Gastrocnemius medialis (tissue), 4 donors: Measurements from ENCODE around the gene CGNL1. TPM values are rescaled to one million over a fixed set of nuclear protein-coding genes. Genes with fewer than 3 reads are reported as not detected.

Source experiments
- ATAC-seq, 2 donors: fragments of 150-250 bp; one replicate each; pipeline ENCODE4 v1.9.1; 2016
- DNase-seq, 2 donors: peaks; one replicate each; pipeline ENCODE4 v3.0.0-alpha.2; 2019
- H3K27ac ChIP-seq, 4 donors: fragments of 200-600 bp; sonication (generic); 1 replicate in 1 of 4; 2 replicates in 3 of 4; pipeline ENCODE4 v1.5.1; 2016 to 2018; ENCODE audit warnings: mild to moderate bottlenecking in 2 of 4, moderate library complexity in 1 of 4
- H3K27me3 ChIP-seq, 3 donors: fragments of 200-600 bp; sonication (generic) in 2 of 3; 1 replicate in 1 of 3; 2 replicates in 2 of 3; pipeline versions ENCODE4 v1.5.1 to v1.6.0; 2016 to 2019; ENCODE audit warnings: mild to moderate bottlenecking in 1 of 3, moderate library complexity in 1 of 3
- H3K36me3 ChIP-seq, 2 donors: fragments of 200-600 bp; sonication (generic) in 1 of 2; one replicate each; pipeline ENCODE4 v1.5.1; 2017 to 2018
- H3K4me1 ChIP-seq, 2 donors: fragments of 200-600 bp; sonication (generic) in 1 of 2; one replicate each; pipeline ENCODE4 v1.5.1; 2016 to 2017; ENCODE audit warnings: mild to moderate bottlenecking in 2 of 2
- H3K4me3 ChIP-seq, 4 donors: fragments of 200-600 bp; sonication (generic) in 3 of 4; 1 replicate in 1 of 4; 2 replicates in 3 of 4; pipeline ENCODE4 v1.5.1; 2016 to 2019; ENCODE audit warnings: mild to moderate bottlenecking in 2 of 4
- H3K9me3 ChIP-seq, 3 donors: fragments of 200-600 bp; sonication (generic) in 2 of 3; 1 replicate in 1 of 3; 2 replicates in 2 of 3; pipeline ENCODE4 v1.5.1; 2016 to 2019
- POLR2A ChIP-seq, 2 donors: fragments of 450-650 bp; IDR thresholded peaks; one replicate each; pipeline ENCODE4 v1.6.1; 2017; ENCODE audit warnings: antibody characterized with exemption in 2 of 2, mild to moderate bottlenecking in 2 of 2, moderate library complexity in 2 of 2
- in situ Hi-C, 4 donors: fragments of 200-750 bp; cut with MboI; loops; one replicate each; pipeline versions ENCODE4 v1.15.0 to v1.8.0; 2017; ENCODE audit warnings: low sequenced_read_pairs in 4 of 4
- intact Hi-C: fragments of 100-400 bp; cut with DNase I; formaldehyde crosslinking; loops from one replicate; pipeline ENCODE4 v1.15.1; 2023; ENCODE audit warnings: low total_unique reads
- total RNA-seq, 4 donors: library from RNA; depleted of rRNA; stranded (reverse); fragments of >200 nt; gene quantifications; one replicate each; pipeline versions ENCODE4 v1.1.0 to v1.2.3, GENCODE V29; 2016
- TF ChIP-seq, protein P1 (sequence below), 5 experiments: fragments of 450-650 bp in 3 of 5; fragments of 200-600 bp in 2 of 5; sonication (generic) in 2 of 5; IDR thresholded peaks in 4 of 5; conservative IDR thresholded peaks in 1 of 5; 1 replicate in 4 of 5; 2 replicates in 1 of 5; pipeline ENCODE4 v1.5.1; 2016 to 2019; ENCODE audit warnings: antibody characterized with exemption in 5 of 5, mild to moderate bottlenecking in 3 of 5, moderate library complexity in 3 of 5

Gene CGNL1
- total RNA-seq, 4 donors from 2014 or later: 0.15 to 0.85 (median 0.49) TPM

DNA sequence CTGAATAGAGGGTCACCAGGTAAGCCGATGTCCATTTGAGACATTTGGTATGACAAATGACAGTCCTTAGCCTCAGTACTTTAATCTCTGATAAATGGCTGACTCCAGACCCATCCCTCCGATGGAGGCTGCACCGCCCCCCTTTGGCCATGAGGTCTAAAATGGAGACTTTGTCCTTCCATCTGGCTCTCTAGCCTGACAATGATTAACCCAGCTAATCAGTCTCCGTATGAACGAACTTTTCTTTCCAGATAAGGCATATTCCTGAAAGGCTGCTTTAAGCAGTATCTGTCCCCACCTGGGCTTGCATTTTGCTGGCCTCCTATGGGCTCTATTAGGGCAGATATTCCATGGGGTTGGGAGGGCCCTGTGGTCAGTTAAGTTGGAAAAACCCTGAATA, 204.6 kb downstream of the CGNL1 start:
- Histone ChIP-seq H3K36me3 (no peaks in the 10 kb centered on the region), H3K4me1 (no peaks in the 10 kb centered on the region), H3K27me3 (no peaks in the 10 kb centered on the region), H3K27ac (no peak overlapping the region), H3K4me3 (no peak overlapping the region), H3K9me3 (no peaks in the 10 kb centered on the region)
- ATAC-seq (no peak), DNase-seq (no peak)
- in situ Hi-C loops (no loop called here), intact Hi-C loops (no loop called here)
- TF ChIP-seq, protein P1, sequence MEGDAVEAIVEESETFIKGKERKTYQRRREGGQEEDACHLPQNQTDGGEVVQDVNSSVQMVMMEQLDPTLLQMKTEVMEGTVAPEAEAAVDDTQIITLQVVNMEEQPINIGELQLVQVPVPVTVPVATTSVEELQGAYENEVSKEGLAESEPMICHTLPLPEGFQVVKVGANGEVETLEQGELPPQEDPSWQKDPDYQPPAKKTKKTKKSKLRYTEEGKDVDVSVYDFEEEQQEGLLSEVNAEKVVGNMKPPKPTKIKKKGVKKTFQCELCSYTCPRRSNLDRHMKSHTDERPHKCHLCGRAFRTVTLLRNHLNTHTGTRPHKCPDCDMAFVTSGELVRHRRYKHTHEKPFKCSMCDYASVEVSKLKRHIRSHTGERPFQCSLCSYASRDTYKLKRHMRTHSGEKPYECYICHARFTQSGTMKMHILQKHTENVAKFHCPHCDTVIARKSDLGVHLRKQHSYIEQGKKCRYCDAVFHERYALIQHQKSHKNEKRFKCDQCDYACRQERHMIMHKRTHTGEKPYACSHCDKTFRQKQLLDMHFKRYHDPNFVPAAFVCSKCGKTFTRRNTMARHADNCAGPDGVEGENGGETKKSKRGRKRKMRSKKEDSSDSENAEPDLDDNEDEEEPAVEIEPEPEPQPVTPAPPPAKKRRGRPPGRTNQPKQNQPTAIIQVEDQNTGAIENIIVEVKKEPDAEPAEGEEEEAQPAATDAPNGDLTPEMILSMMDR (IDR thresholded peaks at IDR 0.05 in 4 of 5, conservative IDR thresholded peaks at IDR 0.05 in 1 of 5): no peak
- no peak for TF ChIP-seq POLR2A (IDR thresholded peaks at IDR 0.05)

DNA sequence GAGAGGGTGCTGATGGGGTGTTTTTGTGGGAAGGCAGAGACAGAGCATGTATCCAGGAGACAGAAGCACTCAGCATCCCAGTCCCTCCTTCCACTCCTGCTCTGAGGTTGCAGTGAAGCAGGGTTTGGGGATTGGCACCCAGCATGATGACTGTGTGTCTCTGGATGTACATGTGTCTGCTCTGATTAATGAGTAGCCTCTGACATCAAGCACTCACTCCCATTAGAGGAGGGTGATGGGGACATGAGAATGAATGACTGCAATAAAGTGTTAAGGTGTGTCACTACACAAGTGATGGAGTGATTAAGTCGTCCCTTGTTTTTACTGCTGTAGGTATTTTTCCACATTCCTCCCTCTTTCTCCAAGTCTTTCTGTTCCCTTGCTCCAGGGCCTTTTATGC, 205.8 kb downstream of the CGNL1 start:
- ATAC-seq: no peak
- Histone ChIP-seq H3K27me3 (no peaks in the 10 kb centered on the region), H3K36me3 (no peaks in the 10 kb centered on the region), H3K27ac (no peak overlapping the region), H3K9me3 (no peaks in the 10 kb centered on the region), H3K4me3 (no peak overlapping the region), H3K4me1 (no peaks in the 10 kb centered on the region)
- DNase-seq: no peak
- in situ Hi-C loops: no loop called here
- TF ChIP-seq POLR2A (IDR thresholded peaks at IDR 0.05): no peak
- TF ChIP-seq, protein P1 (IDR thresholded peaks at IDR 0.05 in 4 of 5, conservative IDR thresholded peaks at IDR 0.05 in 1 of 5): no peak
- intact Hi-C loops: no loop called here

DNA sequence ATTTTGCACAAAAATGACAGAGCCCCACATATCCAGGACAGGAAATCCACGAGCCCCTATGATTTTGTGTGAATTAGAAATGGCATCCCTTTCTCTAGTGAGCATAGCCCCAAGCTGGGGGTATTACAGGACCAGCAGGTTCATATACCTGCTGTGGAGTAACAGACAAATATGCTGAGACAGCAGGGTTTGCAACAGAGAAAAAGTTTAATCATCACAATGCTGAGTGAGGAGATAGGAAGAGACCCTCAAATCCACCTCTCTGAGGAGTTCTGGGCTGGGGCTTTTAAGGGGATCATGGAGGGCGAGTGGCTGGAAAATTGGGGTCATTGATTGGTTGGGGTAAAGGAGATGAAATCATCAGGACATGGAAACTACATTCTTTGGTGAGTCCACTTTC, 207.0 kb downstream of the CGNL1 start:
- intact Hi-C loops (no loop called here), in situ Hi-C loops (no loop called here)
- TF ChIP-seq POLR2A (IDR thresholded peaks at IDR 0.05): no peak
- TF ChIP-seq, protein P1 (IDR thresholded peaks at IDR 0.05 in 4 of 5, conservative IDR thresholded peaks at IDR 0.05 in 1 of 5): no peak
- H3K27me3 ChIP-seq: no peaks in the 10 kb centered on the region
- no peak for DNase-seq
- H3K27ac ChIP-seq: no peak overlapping the region
- ATAC-seq: no peak
- H3K9me3 ChIP-seq: no peaks in the 10 kb centered on the region
- H3K4me1 ChIP-seq: no peaks in the 10 kb centered on the region
- H3K4me3 ChIP-seq: no peak overlapping the region
- H3K36me3 ChIP-seq: no peaks in the 10 kb centered on the region

DNA sequence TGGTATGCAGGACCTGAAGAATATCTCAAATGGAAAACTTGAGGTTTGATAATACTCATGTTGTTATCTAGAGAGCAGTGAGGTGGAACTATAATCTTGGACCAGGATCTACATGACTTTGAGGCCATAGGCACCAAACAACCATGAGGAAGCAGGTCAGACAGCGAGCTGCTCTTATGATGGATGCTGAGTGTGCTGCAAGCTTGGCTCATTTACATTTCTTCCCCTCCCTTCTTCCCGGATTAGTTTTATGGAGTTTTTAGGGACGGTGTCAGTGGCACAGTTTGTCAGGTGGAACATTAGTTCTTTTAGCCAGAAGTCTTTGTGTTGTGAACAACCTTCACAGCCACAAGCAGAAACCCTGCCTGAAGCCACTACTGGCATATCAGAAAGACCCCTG, 207.4 kb downstream of the CGNL1 start:
- Histone ChIP-seq H3K9me3 (no peaks in the 10 kb centered on the region), H3K4me3 (no peak overlapping the region), H3K36me3 (no peaks in the 10 kb centered on the region), H3K27me3 (no peaks in the 10 kb centered on the region), H3K4me1 (no peaks in the 10 kb centered on the region), H3K27ac (no peak overlapping the region)
- DNase-seq: no peak
- in situ Hi-C loops (no loop called here), intact Hi-C loops (no loop called here)
- TF ChIP-seq, protein P1 (IDR thresholded peaks at IDR 0.05 in 4 of 5, conservative IDR thresholded peaks at IDR 0.05 in 1 of 5): no peak
- no peak for ATAC-seq

DNA sequence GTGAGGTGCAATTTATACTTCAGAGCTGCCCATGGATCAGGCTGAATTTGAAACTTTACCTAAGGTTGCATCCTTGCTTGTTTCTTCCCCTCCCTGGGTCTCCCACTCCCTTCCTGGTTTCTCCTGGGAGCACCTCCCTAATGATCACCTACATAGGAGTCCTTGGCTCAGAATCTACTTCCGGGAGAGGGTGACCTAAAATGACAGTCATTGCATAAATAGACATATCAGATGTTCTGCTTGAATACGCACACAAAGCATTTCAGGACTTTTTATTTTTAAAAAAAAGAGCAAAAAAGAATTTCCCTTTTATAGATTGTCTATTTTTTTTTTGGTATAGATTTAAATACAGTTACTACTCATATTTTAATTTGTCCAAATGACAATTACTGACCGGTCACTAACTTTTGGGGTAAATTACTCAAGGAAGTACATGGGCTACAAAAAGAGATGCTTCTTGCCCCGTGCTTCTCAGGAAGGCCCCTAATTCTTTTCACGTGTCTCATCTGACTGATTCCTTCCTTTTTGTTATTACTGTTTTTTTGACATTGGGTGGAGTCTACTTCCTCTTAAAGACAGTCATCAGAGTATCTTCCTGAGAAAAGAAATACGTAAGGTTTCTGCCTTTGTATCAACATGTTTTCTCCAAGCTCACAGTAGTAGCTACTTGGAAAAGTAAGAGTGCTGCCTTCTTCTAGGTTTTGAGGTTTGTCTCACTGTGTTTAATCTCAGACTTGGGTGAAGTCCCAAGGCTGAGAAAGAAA, 210.5 kb downstream of the CGNL1 start:
- Histone ChIP-seq H3K4me1 (peaks cover 2 to 4% of the 10 kb centered on the region in 2 donors), H3K36me3 (no peaks in the 10 kb centered on the region), H3K9me3 (no peaks in the 10 kb centered on the region), H3K27ac (no peak overlapping the region), H3K27me3 (no peaks in the 10 kb centered on the region), H3K4me3 (no peak overlapping the region)
- no peak for TF ChIP-seq POLR2A (IDR thresholded peaks at IDR 0.05)
- TF ChIP-seq, protein P1 (IDR thresholded peaks at IDR 0.05 in 4 of 5, conservative IDR thresholded peaks at IDR 0.05 in 1 of 5): no peak
- intact Hi-C loops (no loop called here), in situ Hi-C loops (no loop called here)
- DNase-seq: no peak
- ATAC-seq: no peak
